Peyer's patch (tissue), 4 donors: ENCODE data around the gene AZIN2. TPM values are rescaled to one million over a fixed set of nuclear protein-coding genes. Genes with fewer than 3 reads are reported as not detected.

Source experiments
- DNase-seq, 3 donors: peaks; one replicate each; pipeline ENCODE4 v3.0.0-alpha.2; 2017 to 2019
- H3K27ac ChIP-seq, 4 donors: fragments of 200-600 bp; sonication (generic); one replicate each; pipeline ENCODE4 v1.5.1; 2016 to 2019
- H3K27me3 ChIP-seq, 2 donors: fragments of 200-600 bp; sonication (generic); one replicate each; pipeline ENCODE4 v1.5.1; 2019
- H3K36me3 ChIP-seq, 3 donors: fragments of 200-600 bp; sonication (generic); one replicate each; pipeline ENCODE4 v1.5.1; 2016 to 2019
- H3K4me1 ChIP-seq, 4 donors: fragments of 200-600 bp; sonication (generic); one replicate each; pipeline ENCODE4 v1.5.1; 2016 to 2019
- H3K4me3 ChIP-seq, 4 donors: fragments of 200-600 bp; sonication (generic); 1 replicate in 3 of 4; 2 replicates in 1 of 4; pipeline ENCODE4 v1.5.1; 2016 to 2019; ENCODE audit warnings: mild to moderate bottlenecking in 1 of 4
- H3K9me3 ChIP-seq, 4 donors: fragments of 200-600 bp; sonication (generic); one replicate each; pipeline ENCODE4 v1.5.1; 2016 to 2019; ENCODE audit warnings: mild to moderate bottlenecking in 1 of 4
- CTCF ChIP-seq, 6 experiments: fragments of 450-650 bp in 4 of 6; fragments of 200-600 bp in 2 of 6; sonication (generic) in 1 of 6; IDR thresholded peaks; one replicate each; pipeline ENCODE4 v1.5.1; 2017 to 2019; ENCODE audit warnings: antibody characterized with exemption in 6 of 6, mild to moderate bottlenecking in 3 of 6, moderate library complexity in 1 of 6
- POLR2A ChIP-seq, 2 donors: fragments of 450-650 bp; IDR thresholded peaks; one replicate each; pipeline ENCODE4 v1.5.1; 2017; ENCODE audit warnings: antibody characterized with exemption in 2 of 2, mild to moderate bottlenecking in 2 of 2, moderate library complexity in 2 of 2
- total RNA-seq, 4 donors: library from RNA; depleted of rRNA; stranded (reverse); fragments of >200 nt; gene quantifications; one replicate each; pipeline ENCODE4 v1.1.0, GENCODE V29; 2016

Gene AZIN2
- total RNA-seq, 4 donors from 2014 or later = 0.95 to 26.4 (median 2.2) TPM

GRCh38 chr1:33082575-33083108 is 1.7 kb downstream of the AZIN2 start:
- H3K4me1 ChIP-seq = peaks cover 0 to 13% (median 9%) of the 10 kb centered on the region in 4 donors
- H3K27ac ChIP-seq = no peak overlapping the region
- H3K36me3 ChIP-seq = no peaks in the 10 kb centered on the region
- H3K27me3 ChIP-seq = no peaks in the 10 kb centered on the region
- DNase-seq = no peak
- TF ChIP-seq CTCF (IDR thresholded peaks at IDR 0.05) (no peak), POLR2A (IDR thresholded peaks at IDR 0.05) (no peak)
- no peaks in the 10 kb centered on the region for H3K9me3 ChIP-seq
- no peak overlapping the region for H3K4me3 ChIP-seq

DNA sequence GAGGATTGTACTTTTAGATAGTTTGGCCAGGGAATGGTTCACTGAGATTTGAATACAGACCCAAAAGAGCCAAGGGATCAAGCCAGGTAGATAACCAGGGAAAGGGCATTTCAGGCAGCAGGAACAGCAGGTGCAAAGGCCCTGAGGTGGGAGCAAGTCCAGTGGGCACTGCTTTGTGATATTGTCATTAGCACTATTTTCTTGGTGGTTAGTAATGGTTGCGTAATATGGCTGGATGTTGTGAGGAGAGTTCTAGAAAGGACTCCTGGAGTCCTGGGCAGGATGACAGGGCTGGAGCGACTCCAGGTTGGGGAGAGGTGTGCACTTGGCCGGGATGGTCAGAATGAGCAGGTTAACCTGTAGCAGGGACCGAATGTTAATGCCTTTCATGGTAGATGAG is 4.4 kb downstream of the AZIN2 start:
- Histone ChIP-seq H3K27me3 (no peaks in the 10 kb centered on the region), H3K36me3 (no peaks in the 10 kb centered on the region), H3K9me3 (no peaks in the 10 kb centered on the region), H3K4me1 (peaks cover 0 to 15% (median 11%) of the 10 kb centered on the region in 4 donors), H3K27ac (no peak overlapping the region), H3K4me3 (no peak overlapping the region)
- TF ChIP-seq CTCF (IDR thresholded peaks at IDR 0.05) (no peak), POLR2A (IDR thresholded peaks at IDR 0.05) (no peak)
- DNase-seq = no peak

GRCh38 chr1:33086384-33086850 is 5.5 kb downstream of the AZIN2 start:
- H3K4me3 ChIP-seq = no peak overlapping the region
- TF ChIP-seq CTCF (IDR thresholded peaks at IDR 0.05) (peak; percentile 14 to 83 (median 65)), POLR2A (IDR thresholded peaks at IDR 0.05) (no peak)
- DNase-seq = peak; percentile 48 to 87 (median 72)
- H3K9me3 ChIP-seq = no peaks in the 10 kb centered on the region
- no peaks in the 10 kb centered on the region for H3K36me3 ChIP-seq
- H3K27me3 ChIP-seq = no peaks in the 10 kb centered on the region
- H3K4me1 ChIP-seq = peaks cover 0 to 11% (median 9%) of the 10 kb centered on the region in 4 donors
- H3K27ac ChIP-seq = no peak overlapping the region

GRCh38 chr1:33087677-33088076 is 6.7 kb downstream of the AZIN2 start:
- H3K27ac ChIP-seq = peak overlapping the region in 1 of 4 donors; percentile 43
- DNase-seq = no peak
- peaks cover 0 to 9% (median 0%) of the 10 kb centered on the region in 4 donors for H3K4me1 ChIP-seq
- no peaks in the 10 kb centered on the region for H3K36me3 ChIP-seq
- no peak overlapping the region for H3K4me3 ChIP-seq
- no peaks in the 10 kb centered on the region for H3K9me3 ChIP-seq
- H3K27me3 ChIP-seq = no peaks in the 10 kb centered on the region
- no peak for TF ChIP-seq CTCF (IDR thresholded peaks at IDR 0.05)
- TF ChIP-seq POLR2A (IDR thresholded peaks at IDR 0.05) = no peak

DNA sequence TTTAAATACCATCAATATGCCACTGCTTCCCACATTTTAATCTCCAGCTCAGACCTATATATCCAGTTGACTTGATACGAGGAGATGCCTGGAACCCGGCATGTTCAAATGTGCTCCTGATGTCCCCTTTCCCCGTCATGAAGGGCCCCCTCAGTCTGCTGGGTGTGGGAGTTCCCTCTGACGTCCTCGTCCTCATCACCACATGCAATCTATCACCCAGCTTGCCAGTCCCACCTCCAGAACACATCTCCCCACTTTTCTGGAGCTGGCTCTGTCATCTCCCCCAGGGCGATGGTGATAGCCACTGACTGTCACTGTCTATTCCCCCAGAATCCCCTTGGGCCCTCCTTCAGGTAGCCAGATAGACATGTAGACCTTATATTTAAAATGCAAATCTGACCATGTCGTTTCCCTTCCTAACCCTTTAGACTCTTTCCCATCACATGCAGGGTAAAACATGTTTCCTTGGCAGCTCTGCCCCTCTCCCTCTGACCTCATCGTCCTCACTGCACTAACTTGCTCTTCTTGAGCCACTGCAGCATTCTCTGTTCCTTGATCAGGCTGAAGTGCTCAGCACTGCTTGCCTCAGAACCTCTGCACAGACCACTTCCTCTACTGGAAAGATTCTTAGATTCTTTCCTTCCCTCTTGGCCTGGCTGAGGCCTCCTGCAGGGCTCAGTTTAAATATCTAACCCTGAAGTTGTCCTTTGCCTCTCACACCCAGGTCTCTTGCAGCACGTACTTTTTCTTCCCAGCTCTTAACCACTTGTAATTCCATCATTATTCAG is 7.4 kb downstream of the AZIN2 start:
- peaks cover 0 to 9% (median 0%) of the 10 kb centered on the region in 4 donors for H3K4me1 ChIP-seq

More for the DNA sequence above, 7.4 kb downstream of the AZIN2 start:
- peak overlapping the region in 1 of 4 donors; percentile 43 for H3K27ac ChIP-seq
- H3K36me3 ChIP-seq = no peaks in the 10 kb centered on the region
- H3K9me3 ChIP-seq = no peaks in the 10 kb centered on the region
- TF ChIP-seq CTCF (IDR thresholded peaks at IDR 0.05) = no peak
- no peak for TF ChIP-seq POLR2A (IDR thresholded peaks at IDR 0.05)
- no peak overlapping the region for H3K4me3 ChIP-seq
- no peaks in the 10 kb centered on the region for H3K27me3 ChIP-seq
- peak in 1 of 3 donors; percentile 24 for DNase-seq
